ENCODE measurements around the gene SPTBN1. TPM values are rescaled to one million over a fixed set of nuclear protein-coding genes. Genes with fewer than 3 reads are reported as not detected.
A peak's percentile ranks its signal among the peaks of the same experiment; 100 is the strongest.

The SPTBN1 gene
- total and polyA plus RNA-seq, 2 of the 13 experiments (the other 11 are each of a cell fraction or from before 2014, with no cell fraction given), result 123 to 299 TPM

DNA sequence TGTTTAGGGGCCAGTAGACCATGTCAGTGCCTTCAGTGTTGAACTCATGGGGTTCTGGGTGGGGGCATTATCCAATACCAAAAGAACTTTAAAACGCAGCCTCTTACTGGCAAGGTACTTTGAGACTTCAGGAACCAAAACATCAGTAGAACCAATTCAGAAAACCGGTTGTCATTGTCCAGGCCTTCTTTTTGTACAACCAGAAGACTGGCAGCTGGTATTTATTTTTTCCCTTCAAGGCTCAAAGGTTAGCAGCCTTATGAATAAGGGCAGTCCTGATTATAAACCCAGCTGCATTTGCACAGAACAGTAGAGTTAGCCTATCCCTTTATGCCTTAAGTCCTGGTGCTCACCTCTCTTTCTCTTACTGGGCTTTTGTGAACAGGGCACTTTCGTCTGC lies 153.5 kb downstream of the SPTBN1 start (continued):
- 0 out of 2 replicates have a peak, but pooled peaks have one; percentile 52 for TF ChIP-seq TBX2 (CRISPR knock-in tag; IDR thresholded peaks at IDR 0.05; ENCODE audit: borderline replicate concordance)
- peak; percentile 95 for TF ChIP-seq HNF4G (IDR thresholded peaks at IDR 0.05; ENCODE audit: borderline replicate concordance, low read depth, low read length)
- TF ChIP-seq HNF4G (CRISPR knock-in tag; IDR thresholded peaks at IDR 0.05; ENCODE audit: borderline replicate concordance, low read depth), result no peak; the same call in 1 of the 2 replicates
- TF ChIP-seq ETV5 (CRISPR knock-in tag; IDR thresholded peaks at IDR 0.05; ENCODE audit: borderline replicate concordance), result peak; percentile 23; the same call in 1 of the 2 replicates
- 0 out of 2 replicates have a peak, but pooled peaks have one; percentile 24 for TF ChIP-seq FOXK1 (CRISPR knock-in tag; IDR thresholded peaks at IDR 0.05; ENCODE audit: borderline replicate concordance, low read depth)
- peak; percentile 49; the same call in 1 of the 2 replicates for TF ChIP-seq HDAC2 (CRISPR knock-in tag; IDR thresholded peaks at IDR 0.05)
- TF ChIP-seq IRF2 (CRISPR knock-in tag; IDR thresholded peaks at IDR 0.05), result peak; percentile 44; the same call in 1 of the 2 replicates
- peak; percentile 64; the same call in 1 of the 2 replicates for TF ChIP-seq MIER2 (CRISPR knock-in tag; IDR thresholded peaks at IDR 0.05)
- TF ChIP-seq, protein P1, sequence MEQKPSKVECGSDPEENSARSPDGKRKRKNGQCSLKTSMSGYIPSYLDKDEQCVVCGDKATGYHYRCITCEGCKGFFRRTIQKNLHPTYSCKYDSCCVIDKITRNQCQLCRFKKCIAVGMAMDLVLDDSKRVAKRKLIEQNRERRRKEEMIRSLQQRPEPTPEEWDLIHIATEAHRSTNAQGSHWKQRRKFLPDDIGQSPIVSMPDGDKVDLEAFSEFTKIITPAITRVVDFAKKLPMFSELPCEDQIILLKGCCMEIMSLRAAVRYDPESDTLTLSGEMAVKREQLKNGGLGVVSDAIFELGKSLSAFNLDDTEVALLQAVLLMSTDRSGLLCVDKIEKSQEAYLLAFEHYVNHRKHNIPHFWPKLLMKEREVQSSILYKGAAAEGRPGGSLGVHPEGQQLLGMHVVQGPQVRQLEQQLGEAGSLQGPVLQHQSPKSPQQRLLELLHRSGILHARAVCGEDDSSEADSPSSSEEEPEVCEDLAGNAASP (CRISPR knock-in tag; IDR thresholded peaks at IDR 0.05; ENCODE audit: borderline replicate concordance), result no peak
- TF ChIP-seq, protein P2, sequence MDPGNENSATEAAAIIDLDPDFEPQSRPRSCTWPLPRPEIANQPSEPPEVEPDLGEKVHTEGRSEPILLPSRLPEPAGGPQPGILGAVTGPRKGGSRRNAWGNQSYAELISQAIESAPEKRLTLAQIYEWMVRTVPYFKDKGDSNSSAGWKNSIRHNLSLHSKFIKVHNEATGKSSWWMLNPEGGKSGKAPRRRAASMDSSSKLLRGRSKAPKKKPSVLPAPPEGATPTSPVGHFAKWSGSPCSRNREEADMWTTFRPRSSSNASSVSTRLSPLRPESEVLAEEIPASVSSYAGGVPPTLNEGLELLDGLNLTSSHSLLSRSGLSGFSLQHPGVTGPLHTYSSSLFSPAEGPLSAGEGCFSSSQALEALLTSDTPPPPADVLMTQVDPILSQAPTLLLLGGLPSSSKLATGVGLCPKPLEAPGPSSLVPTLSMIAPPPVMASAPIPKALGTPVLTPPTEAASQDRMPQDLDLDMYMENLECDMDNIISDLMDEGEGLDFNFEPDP (CRISPR knock-in tag; conservative IDR thresholded peaks at IDR 0.05), result 0 out of 2 replicates have a peak, but pooled peaks have one; percentile 88
- peak; percentile 71 for TF ChIP-seq HDAC1 (CRISPR knock-in tag; IDR thresholded peaks at IDR 0.05)
- TF ChIP-seq, protein P3, sequence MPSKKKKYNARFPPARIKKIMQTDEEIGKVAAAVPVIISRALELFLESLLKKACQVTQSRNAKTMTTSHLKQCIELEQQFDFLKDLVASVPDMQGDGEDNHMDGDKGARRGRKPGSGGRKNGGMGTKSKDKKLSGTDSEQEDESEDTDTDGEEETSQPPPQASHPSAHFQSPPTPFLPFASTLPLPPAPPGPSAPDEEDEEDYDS (CRISPR knock-in tag; IDR thresholded peaks at IDR 0.05), result peak; percentile 12; the same call in 1 of the 2 replicates
- no peak for TF ChIP-seq NFE2L2 (IDR thresholded peaks at IDR 0.05; ENCODE audit: low read length)
- no peak for TF ChIP-seq ZNF678 (CRISPR knock-in tag; IDR thresholded peaks at IDR 0.05)
- TF ChIP-seq, protein P4, sequence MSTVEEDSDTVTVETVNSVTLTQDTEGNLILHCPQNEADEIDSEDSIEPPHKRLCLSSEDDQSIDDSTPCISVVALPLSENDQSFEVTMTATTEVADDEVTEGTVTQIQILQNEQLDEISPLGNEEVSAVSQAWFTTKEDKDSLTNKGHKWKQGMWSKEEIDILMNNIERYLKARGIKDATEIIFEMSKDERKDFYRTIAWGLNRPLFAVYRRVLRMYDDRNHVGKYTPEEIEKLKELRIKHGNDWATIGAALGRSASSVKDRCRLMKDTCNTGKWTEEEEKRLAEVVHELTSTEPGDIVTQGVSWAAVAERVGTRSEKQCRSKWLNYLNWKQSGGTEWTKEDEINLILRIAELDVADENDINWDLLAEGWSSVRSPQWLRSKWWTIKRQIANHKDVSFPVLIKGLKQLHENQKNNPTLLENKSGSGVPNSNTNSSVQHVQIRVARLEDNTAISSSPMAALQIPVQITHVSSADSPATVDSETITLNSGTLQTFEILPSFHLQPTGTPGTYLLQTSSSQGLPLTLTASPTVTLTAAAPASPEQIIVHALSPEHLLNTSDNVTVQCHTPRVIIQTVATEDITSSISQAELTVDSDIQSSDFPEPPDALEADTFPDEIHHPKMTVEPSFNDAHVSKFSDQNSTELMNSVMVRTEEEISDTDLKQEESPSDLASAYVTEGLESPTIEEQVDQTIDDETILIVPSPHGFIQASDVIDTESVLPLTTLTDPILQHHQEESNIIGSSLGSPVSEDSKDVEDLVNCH (CRISPR knock-in tag; IDR thresholded peaks at IDR 0.05), result no peak
- TF ChIP-seq PPARG (CRISPR knock-in tag; conservative IDR thresholded peaks at IDR 0.05), result 0 out of 2 replicates have a peak, but pooled peaks have one; percentile 34
- no peak for TF ChIP-seq ZNF841 (CRISPR knock-in tag; IDR thresholded peaks at IDR 0.05; ENCODE audit: borderline replicate concordance)
- TF ChIP-seq ZFP82 (CRISPR knock-in tag; IDR thresholded peaks at IDR 0.05; ENCODE audit: borderline replicate concordance), result peak; percentile 72
- TF ChIP-seq, protein P5, sequence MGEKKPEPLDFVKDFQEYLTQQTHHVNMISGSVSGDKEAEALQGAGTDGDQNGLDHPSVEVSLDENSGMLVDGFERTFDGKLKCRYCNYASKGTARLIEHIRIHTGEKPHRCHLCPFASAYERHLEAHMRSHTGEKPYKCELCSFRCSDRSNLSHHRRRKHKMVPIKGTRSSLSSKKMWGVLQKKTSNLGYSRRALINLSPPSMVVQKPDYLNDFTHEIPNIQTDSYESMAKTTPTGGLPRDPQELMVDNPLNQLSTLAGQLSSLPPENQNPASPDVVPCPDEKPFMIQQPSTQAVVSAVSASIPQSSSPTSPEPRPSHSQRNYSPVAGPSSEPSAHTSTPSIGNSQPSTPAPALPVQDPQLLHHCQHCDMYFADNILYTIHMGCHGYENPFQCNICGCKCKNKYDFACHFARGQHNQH (CRISPR knock-in tag; IDR thresholded peaks at IDR 0.05), result peak; percentile 64; the same call in 1 of the 2 replicates
- TF ChIP-seq, protein P6, sequence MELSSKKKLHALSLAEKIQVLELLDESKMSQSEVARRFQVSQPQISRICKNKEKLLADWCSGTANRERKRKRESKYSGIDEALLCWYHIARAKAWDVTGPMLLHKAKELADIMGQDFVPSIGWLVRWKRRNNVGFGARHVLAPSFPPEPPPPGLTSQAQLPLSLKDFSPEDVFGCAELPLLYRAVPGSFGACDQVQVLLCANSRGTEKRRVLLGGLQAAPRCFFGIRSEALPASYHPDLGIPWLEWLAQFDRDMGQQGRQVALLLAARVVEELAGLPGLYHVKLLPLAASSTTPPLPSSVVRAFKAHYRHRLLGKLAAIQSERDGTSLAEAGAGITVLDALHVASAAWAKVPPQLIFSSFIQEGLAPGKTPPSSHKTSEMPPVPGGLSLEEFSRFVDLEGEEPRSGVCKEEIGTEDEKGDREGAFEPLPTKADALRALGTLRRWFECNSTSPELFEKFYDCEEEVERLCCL (CRISPR knock-in tag; IDR thresholded peaks at IDR 0.05; ENCODE audit: borderline replicate concordance), result no peak
